ENCODE results near the gene NOPCHAP1.

- TF ChIP-seq, protein P1, sequence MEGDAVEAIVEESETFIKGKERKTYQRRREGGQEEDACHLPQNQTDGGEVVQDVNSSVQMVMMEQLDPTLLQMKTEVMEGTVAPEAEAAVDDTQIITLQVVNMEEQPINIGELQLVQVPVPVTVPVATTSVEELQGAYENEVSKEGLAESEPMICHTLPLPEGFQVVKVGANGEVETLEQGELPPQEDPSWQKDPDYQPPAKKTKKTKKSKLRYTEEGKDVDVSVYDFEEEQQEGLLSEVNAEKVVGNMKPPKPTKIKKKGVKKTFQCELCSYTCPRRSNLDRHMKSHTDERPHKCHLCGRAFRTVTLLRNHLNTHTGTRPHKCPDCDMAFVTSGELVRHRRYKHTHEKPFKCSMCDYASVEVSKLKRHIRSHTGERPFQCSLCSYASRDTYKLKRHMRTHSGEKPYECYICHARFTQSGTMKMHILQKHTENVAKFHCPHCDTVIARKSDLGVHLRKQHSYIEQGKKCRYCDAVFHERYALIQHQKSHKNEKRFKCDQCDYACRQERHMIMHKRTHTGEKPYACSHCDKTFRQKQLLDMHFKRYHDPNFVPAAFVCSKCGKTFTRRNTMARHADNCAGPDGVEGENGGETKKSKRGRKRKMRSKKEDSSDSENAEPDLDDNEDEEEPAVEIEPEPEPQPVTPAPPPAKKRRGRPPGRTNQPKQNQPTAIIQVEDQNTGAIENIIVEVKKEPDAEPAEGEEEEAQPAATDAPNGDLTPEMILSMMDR (conservative IDR thresholded peaks at IDR 0.05; ENCODE audit: low read depth, low read length): no peak
- TF ChIP-seq BHLHE40 (IDR thresholded peaks at IDR 0.05; ENCODE audit: low read depth, low read length) (no peak), ELK1 (IDR thresholded peaks at IDR 0.05; ENCODE audit: borderline replicate concordance, low read depth, low read length) (no peak), RFX5 (IDR thresholded peaks at IDR 0.05; ENCODE audit: low read depth, low read length) (no peak), USF2 (IDR thresholded peaks at IDR 0.05; ENCODE audit: low read depth, low read length) (no peak), POLR2A (IDR thresholded peaks at IDR 0.05; ENCODE audit: low read depth, low read length) (no peak), RAD21 (IDR thresholded peaks at IDR 0.05; ENCODE audit: low read length) (no peak), SMC3 (IDR thresholded peaks at IDR 0.05; ENCODE audit: low read depth, low read length) (no peak), RCOR1 (IDR thresholded peaks at IDR 0.05; ENCODE audit: insufficient replicate concordance, low read length) (no peak)
Observed at GRCh38 chr12:104998423-104999346, 12.6 kb downstream of the NOPCHAP1 start.

Measured in IMR-90 (cell line).